Central memory CD8-positive, alpha-beta T cell (primary cell): ENCODE results near the gene NEU2.

ENCODE experiments used
- ATAC-seq: fragments of 150-1000 bp; cut with Tn5 transposase; replicated peaks from 2 replicates; pipeline ENCODE4 v1.10.0; 2022; ENCODE audit warnings: mild to moderate bottlenecking, moderate FRiP score, moderate number of reproducible peaks; ENCODE audit not compliant: poor library complexity, severe bottlenecking; ENCODE audit errors: extremely low read depth
- DNase-seq, 2 donors: peaks; one replicate each; pipeline ENCODE4 v3.0.0; 2021; ENCODE audit warnings: low spot score in 2 of 2
- H3K27ac Mint-ChIP-seq: one replicate; pipeline ENCODE4 v1.8.0; 2022; ENCODE audit warnings: low read depth, mild to moderate bottlenecking, moderate library complexity, mixed read lengths
- H3K27me3 Mint-ChIP-seq: one replicate; pipeline ENCODE4 v1.8.0; 2022; ENCODE audit warnings: mixed read lengths
- H3K36me3 Mint-ChIP-seq: one replicate; pipeline ENCODE4 v1.8.0; 2022; ENCODE audit warnings: mild to moderate bottlenecking, moderate library complexity, mixed read lengths; ENCODE audit not compliant: insufficient read depth
- H3K4me1 Mint-ChIP-seq: one replicate; pipeline ENCODE4 v1.8.0; 2022; ENCODE audit warnings: mixed read lengths
- H3K4me3 Mint-ChIP-seq: one replicate; pipeline ENCODE4 v1.8.0; 2022; ENCODE audit warnings: mild to moderate bottlenecking, moderate library complexity, mixed read lengths
- H3K9me3 Mint-ChIP-seq: one replicate; pipeline ENCODE4 v1.8.0; 2022; ENCODE audit warnings: mixed read lengths

The NEU2 gene

GRCh38 chr2:233002829-233003657, 29.4 kb upstream of the NEU2 start:
- DNase-seq (no peak), ATAC-seq (no peak)
- Mint-ChIP-seq H3K36me3 (peaks cover 4% of the 10 kb centered on the region), H3K27me3 (peaks cover 34% of the 10 kb centered on the region), H3K4me3 (no peak overlapping the region), H3K9me3 (no peaks in the 10 kb centered on the region), H3K4me1 (peaks cover 4% of the 10 kb centered on the region), H3K27ac (no peak overlapping the region)

- no peaks in the 10 kb centered on the region for H3K9me3 Mint-ChIP-seq
- peaks cover 4% of the 10 kb centered on the region for H3K36me3 Mint-ChIP-seq
- ATAC-seq (no peak), DNase-seq (no peak)
- H3K27ac Mint-ChIP-seq = no peak overlapping the region
- H3K4me1 Mint-ChIP-seq = peaks cover 4% of the 10 kb centered on the region
- peaks cover 31% of the 10 kb centered on the region for H3K27me3 Mint-ChIP-seq
- no peak overlapping the region for H3K4me3 Mint-ChIP-seq
Observed at GRCh38 chr2:233003658-233004555, 28.6 kb upstream of the NEU2 start.

- H3K36me3 Mint-ChIP-seq = peaks cover 4% of the 10 kb centered on the region
- no peak overlapping the region for H3K27ac Mint-ChIP-seq
- peaks cover 23% of the 10 kb centered on the region for H3K27me3 Mint-ChIP-seq
- no peak for DNase-seq
- ATAC-seq = no peak
- H3K4me3 Mint-ChIP-seq = no peak overlapping the region
- H3K9me3 Mint-ChIP-seq = no peaks in the 10 kb centered on the region
- H3K4me1 Mint-ChIP-seq = peaks cover 4% of the 10 kb centered on the region
Observed at GRCh38 chr2:233005096-233005495, 27.4 kb upstream of the NEU2 start.

DNA sequence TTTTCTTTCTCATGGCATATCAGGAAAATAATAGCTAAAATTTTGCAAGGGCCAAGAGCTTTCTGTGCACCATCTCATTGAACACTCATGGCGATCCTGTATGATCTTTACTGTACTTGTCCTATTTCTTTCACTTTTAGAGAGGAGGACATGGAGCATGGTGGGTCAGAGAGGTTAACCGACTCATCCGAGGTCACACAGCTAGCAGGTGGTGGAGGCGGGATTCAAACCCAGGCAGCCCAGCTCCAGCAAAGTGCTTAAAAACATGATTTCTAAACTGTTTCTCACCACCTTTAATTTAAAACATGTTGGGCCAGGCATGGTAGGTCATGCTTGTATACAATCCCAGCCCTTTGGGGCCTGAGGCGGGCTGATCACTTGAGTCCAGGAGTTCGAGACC, 25.8 kb upstream of the NEU2 start:
- Mint-ChIP-seq H3K4me3 (no peak overlapping the region), H3K9me3 (no peaks in the 10 kb centered on the region), H3K27ac (no peak overlapping the region), H3K4me1 (peaks cover 4% of the 10 kb centered on the region), H3K27me3 (peaks cover 35% of the 10 kb centered on the region), H3K36me3 (peaks cover 4% of the 10 kb centered on the region)
- ATAC-seq (no peak), DNase-seq (no peak)

DNA sequence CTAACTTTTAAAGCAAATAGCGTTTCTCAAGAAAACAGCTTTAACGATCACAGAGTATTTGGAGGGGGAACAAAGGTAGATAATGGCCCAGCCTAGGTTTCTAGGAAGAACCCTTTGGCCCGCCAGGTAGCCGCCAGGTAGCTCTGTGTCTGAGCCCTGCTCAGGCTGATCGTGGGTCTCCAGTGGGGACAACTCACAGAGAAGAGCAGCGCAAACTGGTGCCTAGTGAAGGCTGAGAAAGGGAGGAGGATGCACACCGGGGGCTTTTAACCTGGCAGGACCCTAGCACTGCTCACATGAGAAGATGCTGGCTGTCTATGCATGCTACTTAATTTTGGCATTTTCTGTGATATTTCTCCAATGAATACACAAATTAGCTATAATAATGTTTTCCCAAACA, 25.2 kb upstream of the NEU2 start:
- Mint-ChIP-seq H3K4me3 (no peak overlapping the region), H3K4me1 (peaks cover 4% of the 10 kb centered on the region), H3K36me3 (peaks cover 4% of the 10 kb centered on the region), H3K27me3 (peaks cover 37% of the 10 kb centered on the region), H3K9me3 (no peaks in the 10 kb centered on the region), H3K27ac (no peak overlapping the region)
- DNase-seq = no peak
- no peak for ATAC-seq

GRCh38 chr2:233007739-233008138, 24.7 kb upstream of the NEU2 start:
- no peak overlapping the region for H3K4me3 Mint-ChIP-seq
- peaks cover 4% of the 10 kb centered on the region for H3K4me1 Mint-ChIP-seq
- no peaks in the 10 kb centered on the region for H3K9me3 Mint-ChIP-seq
- DNase-seq (no peak), ATAC-seq (no peak)
- no peak overlapping the region for H3K27ac Mint-ChIP-seq
- peaks cover 37% of the 10 kb centered on the region for H3K27me3 Mint-ChIP-seq
- H3K36me3 Mint-ChIP-seq = peaks cover 4% of the 10 kb centered on the region

- H3K4me1 Mint-ChIP-seq = no peaks in the 10 kb centered on the region
- H3K9me3 Mint-ChIP-seq = no peaks in the 10 kb centered on the region
- no peak overlapping the region for H3K4me3 Mint-ChIP-seq
- peaks cover 4% of the 10 kb centered on the region for H3K36me3 Mint-ChIP-seq
- H3K27ac Mint-ChIP-seq = no peak overlapping the region
- peaks cover 25% of the 10 kb centered on the region for H3K27me3 Mint-ChIP-seq
- no peak for DNase-seq
- no peak for ATAC-seq
Observed at GRCh38 chr2:233009661-233010060, 22.8 kb upstream of the NEU2 start.

- H3K27ac Mint-ChIP-seq = no peak overlapping the region
- no peak for ATAC-seq
- H3K27me3 Mint-ChIP-seq = peaks cover 15% of the 10 kb centered on the region
- H3K9me3 Mint-ChIP-seq = peaks cover 6% of the 10 kb centered on the region
- H3K4me3 Mint-ChIP-seq = no peak overlapping the region
- DNase-seq = no peak
- H3K4me1 Mint-ChIP-seq = no peaks in the 10 kb centered on the region
- H3K36me3 Mint-ChIP-seq = no peaks in the 10 kb centered on the region
Observed at GRCh38 chr2:233010569-233011267, 21.8 kb upstream of the NEU2 start.

DNA sequence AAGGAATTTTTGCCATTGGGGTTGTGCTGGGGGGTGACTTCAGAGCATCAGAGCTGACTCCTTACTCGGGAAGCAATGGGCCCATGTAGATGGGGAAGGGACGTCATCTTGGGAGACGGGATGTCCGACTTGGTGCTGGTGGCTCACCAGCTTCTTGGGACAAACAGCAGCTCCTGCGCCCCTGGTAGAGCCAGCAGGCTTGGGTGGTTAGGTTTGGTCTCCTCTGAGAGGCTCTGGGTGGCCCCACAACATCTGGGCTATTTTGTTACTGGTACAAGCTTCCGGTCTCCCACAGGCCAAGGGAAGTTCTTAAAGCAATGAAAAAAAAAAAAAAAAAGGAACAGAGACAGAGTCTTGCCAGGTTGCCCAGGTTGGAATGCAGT, 21.2 kb upstream of the NEU2 start:
- DNase-seq (no peak), ATAC-seq (no peak)
- H3K9me3 Mint-ChIP-seq = peaks cover 6% of the 10 kb centered on the region
- no peaks in the 10 kb centered on the region for H3K4me1 Mint-ChIP-seq
- H3K4me3 Mint-ChIP-seq = no peak overlapping the region
- peaks cover 14% of the 10 kb centered on the region for H3K27me3 Mint-ChIP-seq
- H3K27ac Mint-ChIP-seq = no peak overlapping the region
- no peaks in the 10 kb centered on the region for H3K36me3 Mint-ChIP-seq

DNA sequence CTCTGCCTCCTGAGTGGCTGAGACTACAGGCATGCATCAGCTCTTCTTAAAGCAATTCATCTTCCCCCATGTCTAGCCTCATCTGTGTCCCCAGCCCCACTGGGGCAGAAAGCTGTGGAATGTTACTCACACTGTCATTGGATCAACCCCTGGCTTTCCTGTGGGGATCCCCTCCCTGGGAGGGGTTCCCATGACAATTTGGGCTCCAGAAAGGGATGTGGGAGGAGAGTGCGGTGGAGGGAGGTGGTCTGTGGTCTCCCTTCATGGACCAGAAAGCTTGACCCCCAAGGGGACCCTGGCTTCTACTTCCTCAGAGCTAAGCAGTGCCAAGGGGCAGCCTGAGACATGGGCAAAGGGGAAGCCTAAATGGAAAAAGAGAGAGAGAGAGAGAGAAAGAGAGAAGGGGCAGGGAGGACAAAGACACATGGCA, 20.8 kb upstream of the NEU2 start:
- no peak overlapping the region for H3K4me3 Mint-ChIP-seq
- DNase-seq (no peak), ATAC-seq (no peak)
- peaks cover 14% of the 10 kb centered on the region for H3K27me3 Mint-ChIP-seq
- H3K9me3 Mint-ChIP-seq = peaks cover 6% of the 10 kb centered on the region
- H3K27ac Mint-ChIP-seq = no peak overlapping the region
- no peaks in the 10 kb centered on the region for H3K36me3 Mint-ChIP-seq
- no peaks in the 10 kb centered on the region for H3K4me1 Mint-ChIP-seq

DNA sequence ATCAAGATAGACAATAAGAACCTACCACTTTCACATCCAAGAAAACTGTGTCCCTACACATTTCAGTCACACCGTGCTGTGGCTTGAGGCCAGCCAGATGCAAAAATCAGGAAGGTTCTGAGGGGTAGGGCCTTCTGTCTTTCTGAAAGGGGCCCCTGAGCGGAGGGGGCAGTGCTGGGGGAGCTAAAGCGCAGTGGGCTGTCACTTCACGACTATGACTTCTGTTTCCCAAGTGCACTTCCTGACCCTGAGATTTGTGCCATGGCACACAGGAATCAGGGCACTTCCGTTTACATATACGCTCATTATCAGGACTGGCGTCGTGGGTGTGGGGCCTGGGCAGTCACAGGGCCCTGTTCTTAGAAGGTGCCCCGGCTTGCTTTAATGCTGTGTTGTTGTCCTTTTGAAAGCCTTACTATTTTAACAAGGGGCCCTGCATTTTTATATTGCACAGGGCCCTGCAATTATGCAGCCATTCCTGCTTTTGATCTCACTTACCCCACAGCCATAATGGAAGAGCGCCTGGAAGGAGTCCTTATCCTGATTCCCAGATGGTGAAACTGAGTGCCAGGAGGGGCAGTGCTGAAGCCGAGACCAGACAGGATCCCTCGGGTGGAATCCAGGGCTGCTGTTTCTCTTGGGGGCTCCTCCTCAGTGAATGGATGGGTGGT, 20.0 kb upstream of the NEU2 start:
- Mint-ChIP-seq H3K9me3 (peaks cover 6% of the 10 kb centered on the region), H3K27me3 (peaks cover 14% of the 10 kb centered on the region), H3K4me3 (no peak overlapping the region), H3K27ac (no peak overlapping the region), H3K36me3 (no peaks in the 10 kb centered on the region), H3K4me1 (no peaks in the 10 kb centered on the region)
- ATAC-seq (no peak), DNase-seq (no peak)

GRCh38 chr2:233013027-233013461, 19.4 kb upstream of the NEU2 start, which contains the start of gene NGEF:
NGEF (minus strand) TSS chr2:233013256; CDS start chr2:232974890, 38,366 bp downstream.
- Mint-ChIP-seq H3K27me3 (peaks cover 14% of the 10 kb centered on the region), H3K36me3 (no peaks in the 10 kb centered on the region), H3K27ac (no peak within 1 kb of the TSS), H3K9me3 (peaks cover 6% of the 10 kb centered on the region), H3K4me1 (no peaks in the 10 kb centered on the region), H3K4me3 (no peak within 1 kb of the TSS)
- DNase-seq = no peak
- ATAC-seq = no peak
